Muscle layer of duodenum (tissue), 2 donors: ENCODE data around the gene PPP1R36.

Experiments used
- H3K27ac ChIP-seq: one replicate; pipeline ENCODE4 v1.7.0; 2013; ENCODE audit warnings: mild to moderate bottlenecking, low read length
- H3K27me3 ChIP-seq: one replicate; pipeline ENCODE4 v1.7.0; 2013; ENCODE audit warnings: low read depth, mild to moderate bottlenecking, control low read depth, low read length
- H3K36me3 ChIP-seq, 2 donors: one replicate each; pipeline ENCODE4 v1.7.0; 2013; ENCODE audit warnings: low read length in 2 of 2, control low read depth in 1 of 2, mild to moderate bottlenecking in 1 of 2; ENCODE audit not compliant: insufficient read depth in 2 of 2, control insufficient read depth in 1 of 2
- H3K4me1 ChIP-seq, 2 donors: one replicate each; pipeline ENCODE4 v1.7.0; 2013; ENCODE audit warnings: low read length in 2 of 2, mild to moderate bottlenecking in 2 of 2, control low read depth in 1 of 2, moderate library complexity in 1 of 2; ENCODE audit not compliant: insufficient read depth in 2 of 2, control insufficient read depth in 1 of 2
- H3K4me3 ChIP-seq, 2 donors: one replicate each; pipeline ENCODE4 v1.7.0; 2013; ENCODE audit warnings: low read length in 2 of 2, low read depth in 1 of 2, mild to moderate bottlenecking in 1 of 2
- H3K9me3 ChIP-seq, 2 donors: one replicate each; pipeline ENCODE4 v1.7.0; 2013; ENCODE audit warnings: low read length in 2 of 2, control low read depth in 1 of 2, mild to moderate bottlenecking in 1 of 2; ENCODE audit not compliant: control insufficient read depth in 1 of 2
- donor health status: healthy.

PPP1R36 gene

GRCh38 chr14:64525354-64525753, 24.4 kb upstream of the PPP1R36 start:
- H3K36me3 ChIP-seq, result peaks cover 20 to 22% of the 10 kb centered on the region in 2 donors
- no peaks in the 10 kb centered on the region for H3K4me1 ChIP-seq
- no peak overlapping the region for H3K4me3 ChIP-seq
- no peak overlapping the region for H3K27ac ChIP-seq
- H3K27me3 ChIP-seq, result no peaks in the 10 kb centered on the region
- H3K9me3 ChIP-seq, result no peaks in the 10 kb centered on the region

GRCh38 chr14:64531567-64531966, 18.2 kb upstream of the PPP1R36 start:
- no peak overlapping the region for H3K27ac ChIP-seq
- H3K27me3 ChIP-seq, result no peaks in the 10 kb centered on the region
- H3K4me3 ChIP-seq, result no peak overlapping the region
- H3K4me1 ChIP-seq, result no peaks in the 10 kb centered on the region
- H3K36me3 ChIP-seq, result no peaks in the 10 kb centered on the region
- no peaks in the 10 kb centered on the region for H3K9me3 ChIP-seq

- no peaks in the 10 kb centered on the region for H3K4me1 ChIP-seq
- H3K27ac ChIP-seq, result no peak overlapping the region
Observed at GRCh38 chr14:64536488-64537245, 13.1 kb upstream of the PPP1R36 start.

GRCh38 chr14:64540208-64541202, 9.3 kb upstream of the PPP1R36 start, which contains the start of gene HSPA2:
Gene HSPA2 (plus strand): TSS chr14:64540741. CDS start chr14:64540850, 109 bp downstream.
- Histone ChIP-seq H3K27me3 (peaks cover 13% of the 10 kb centered on the region), H3K36me3 (no peaks in the 10 kb centered on the region), H3K4me3 (peak within 1 kb of the TSS; percentile 65 to 79), H3K27ac (peak within 1 kb of the TSS; percentile 60), H3K9me3 (no peaks in the 10 kb centered on the region), H3K4me1 (peaks cover 0 to 11% of the 10 kb centered on the region in 2 donors)

More at GRCh38 chr14:64536488-64537245, 13.1 kb upstream of the PPP1R36 start:
- H3K27me3 ChIP-seq, result peaks cover 10% of the 10 kb centered on the region
- no peaks in the 10 kb centered on the region for H3K9me3 ChIP-seq
- no peak overlapping the region for H3K4me3 ChIP-seq
- H3K36me3 ChIP-seq, result no peaks in the 10 kb centered on the region

GRCh38 chr14:64541261-64541971, 8.3 kb upstream of the PPP1R36 start:
- Histone ChIP-seq H3K4me3 (peak overlapping the region; percentile 65 to 79), H3K36me3 (no peaks in the 10 kb centered on the region), H3K27me3 (peaks cover 13% of the 10 kb centered on the region), H3K4me1 (peaks cover 0 to 11% of the 10 kb centered on the region in 2 donors), H3K9me3 (no peaks in the 10 kb centered on the region), H3K27ac (peak overlapping the region; percentile 60)

GRCh38 chr14:64541972-64542835, 7.6 kb upstream of the PPP1R36 start:
- H3K9me3 ChIP-seq, result no peaks in the 10 kb centered on the region
- peak overlapping the region; percentile 65 to 79 for H3K4me3 ChIP-seq
- H3K27me3 ChIP-seq, result peaks cover 13% of the 10 kb centered on the region
- no peaks in the 10 kb centered on the region for H3K36me3 ChIP-seq
- peaks cover 0 to 11% of the 10 kb centered on the region in 2 donors for H3K4me1 ChIP-seq
- peak overlapping the region; percentile 54 for H3K27ac ChIP-seq

DNA sequence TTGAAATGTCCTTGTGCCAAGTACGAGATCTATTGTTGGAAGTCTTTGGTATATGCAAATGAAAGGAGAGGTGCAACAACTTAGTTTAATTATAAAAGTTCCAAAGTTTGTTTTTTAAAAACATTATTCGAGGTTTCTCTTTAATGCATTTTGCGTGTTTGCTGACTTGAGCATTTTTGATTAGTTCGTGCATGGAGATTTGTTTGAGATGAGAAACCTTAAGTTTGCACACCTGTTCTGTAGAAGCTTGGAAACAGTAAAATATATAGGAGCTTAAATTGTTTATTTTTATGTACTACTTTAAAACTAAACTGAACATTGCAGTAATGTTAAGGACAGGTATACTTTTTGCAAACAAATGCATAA, 6.9 kb upstream of the PPP1R36 start:
- H3K27me3 ChIP-seq, result peaks cover 13% of the 10 kb centered on the region
- peaks cover 0 to 11% of the 10 kb centered on the region in 2 donors for H3K4me1 ChIP-seq
- peak overlapping the region; percentile 65 to 79 for H3K4me3 ChIP-seq
- H3K9me3 ChIP-seq, result no peaks in the 10 kb centered on the region
- H3K27ac ChIP-seq, result peak overlapping the region; percentile 19
- no peaks in the 10 kb centered on the region for H3K36me3 ChIP-seq

- Histone ChIP-seq H3K9me3 (no peaks in the 10 kb centered on the region), H3K4me3 (peak overlapping the region; percentile 65 to 79), H3K36me3 (no peaks in the 10 kb centered on the region), H3K27ac (peak overlapping the region; percentile 32), H3K4me1 (peaks cover 0 to 16% of the 10 kb centered on the region in 2 donors), H3K27me3 (peaks cover 13% of the 10 kb centered on the region)
Observed at GRCh38 chr14:64544607-64545312, 5.0 kb upstream of the PPP1R36 start.

GRCh38 chr14:64549016-64549415, 745 bp upstream of the PPP1R36 start:
- no peak overlapping the region for H3K27ac ChIP-seq
- no peaks in the 10 kb centered on the region for H3K27me3 ChIP-seq
- H3K36me3 ChIP-seq, result no peaks in the 10 kb centered on the region
- H3K9me3 ChIP-seq, result no peaks in the 10 kb centered on the region
- H3K4me1 ChIP-seq, result peaks cover 0 to 18% of the 10 kb centered on the region in 2 donors
- no peak overlapping the region for H3K4me3 ChIP-seq
